Vagina (tissue), 2 donors: Measurements from ENCODE around the gene AOX1. TPM values are rescaled to one million over a fixed set of nuclear protein-coding genes. Genes with fewer than 3 reads are reported as not detected.
"Not testable (repeated sequence)": the region's sequence is repeated elsewhere in the genome, so short reads cannot be mapped to it uniquely, and the experiment has no call there.

Source experiments
- DNase-seq, 2 donors: peaks; one replicate each; pipeline ENCODE4 v3.0.0-alpha.2; 2017; ENCODE audit errors: extremely low spot score in 2 of 2
- H3K27ac ChIP-seq: fragments of 200-600 bp; sonication (generic); one replicate; pipeline ENCODE4 v1.5.1; 2019
- H3K27me3 ChIP-seq: fragments of 200-600 bp; sonication (generic); one replicate; pipeline ENCODE4 v1.5.1; 2019
- H3K36me3 ChIP-seq, 2 donors: fragments of 200-600 bp; sonication (generic); one replicate each; pipeline ENCODE4 v1.5.1; 2017 to 2019
- H3K4me1 ChIP-seq: fragments of 200-600 bp; sonication (generic); one replicate; pipeline ENCODE4 v1.5.1; 2019
- H3K4me3 ChIP-seq, 2 donors: fragments of 200-600 bp; sonication (generic); 1 replicate in 1 of 2; 2 replicates in 1 of 2; pipeline ENCODE4 v1.5.1; 2016 to 2019
- H3K9me3 ChIP-seq: fragments of 200-600 bp; sonication (generic); one replicate; pipeline ENCODE4 v1.5.1; 2019
- POLR2A ChIP-seq, 2 donors: fragments of 450-650 bp; IDR thresholded peaks; one replicate each; pipeline ENCODE4 v1.6.1; 2017; ENCODE audit warnings: antibody characterized with exemption in 2 of 2, mild to moderate bottlenecking in 2 of 2, moderate library complexity in 2 of 2
- POLR2AphosphoS5 ChIP-seq, 2 donors: sonication (generic); formaldehyde crosslinking; IDR thresholded peaks; one replicate each; pipeline ENCODE4 v1.9.0; 2017; ENCODE audit warnings: antibody characterized with exemption in 2 of 2, mild to moderate bottlenecking in 2 of 2, low read depth in 1 of 2; ENCODE audit not compliant: insufficient read depth in 1 of 2
- intact Hi-C: fragments of 100-400 bp; cut with DNase I; formaldehyde crosslinking; loops from one replicate; pipeline ENCODE4 v1.15.1; 2023
- total RNA-seq: library from RNA; depleted of rRNA; stranded (reverse); fragments of >200 nt; gene quantifications from one replicate; pipeline ENCODE4 v1.2.3, GENCODE V29; 2016
- TF ChIP-seq, protein P1 (sequence below), 3 experiments: fragments of 450-650 bp in 2 of 3; fragments of 200-600 bp in 1 of 3; sonication (generic) in 1 of 3; IDR thresholded peaks; one replicate each; pipeline ENCODE4 v1.5.1; 2017 to 2019; ENCODE audit warnings: antibody characterized with exemption in 3 of 3, mild to moderate bottlenecking in 2 of 3, moderate library complexity in 2 of 3

Gene AOX1
- total RNA-seq = 84.5 TPM

- Histone ChIP-seq H3K4me3 (peak within 1 kb of the TSS; percentile 66 to 70), H3K27me3 (no peaks in the 10 kb centered on the region), H3K4me1 (no peaks in the 10 kb centered on the region), H3K27ac (peak within 1 kb of the TSS; percentile 84), H3K36me3 (no peaks in the 10 kb centered on the region), H3K9me3 (no peaks in the 10 kb centered on the region)
- peak in 1 of 2 donors; percentile 92 for DNase-seq
- TF ChIP-seq POLR2AphosphoS5 (IDR thresholded peaks at IDR 0.05; ENCODE audit: insufficient read depth in 1 of 2, low read depth in 1 of 2) (peak in 1 of 2 donors; percentile 85), POLR2A (IDR thresholded peaks at IDR 0.05) (no peak)
- TF ChIP-seq, protein P1, sequence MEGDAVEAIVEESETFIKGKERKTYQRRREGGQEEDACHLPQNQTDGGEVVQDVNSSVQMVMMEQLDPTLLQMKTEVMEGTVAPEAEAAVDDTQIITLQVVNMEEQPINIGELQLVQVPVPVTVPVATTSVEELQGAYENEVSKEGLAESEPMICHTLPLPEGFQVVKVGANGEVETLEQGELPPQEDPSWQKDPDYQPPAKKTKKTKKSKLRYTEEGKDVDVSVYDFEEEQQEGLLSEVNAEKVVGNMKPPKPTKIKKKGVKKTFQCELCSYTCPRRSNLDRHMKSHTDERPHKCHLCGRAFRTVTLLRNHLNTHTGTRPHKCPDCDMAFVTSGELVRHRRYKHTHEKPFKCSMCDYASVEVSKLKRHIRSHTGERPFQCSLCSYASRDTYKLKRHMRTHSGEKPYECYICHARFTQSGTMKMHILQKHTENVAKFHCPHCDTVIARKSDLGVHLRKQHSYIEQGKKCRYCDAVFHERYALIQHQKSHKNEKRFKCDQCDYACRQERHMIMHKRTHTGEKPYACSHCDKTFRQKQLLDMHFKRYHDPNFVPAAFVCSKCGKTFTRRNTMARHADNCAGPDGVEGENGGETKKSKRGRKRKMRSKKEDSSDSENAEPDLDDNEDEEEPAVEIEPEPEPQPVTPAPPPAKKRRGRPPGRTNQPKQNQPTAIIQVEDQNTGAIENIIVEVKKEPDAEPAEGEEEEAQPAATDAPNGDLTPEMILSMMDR (IDR thresholded peaks at IDR 0.05) = no peak
- intact Hi-C loops = no loop called here
These were observed at the start of gene AOX1 for GRCh38 chr2:200585730-200586643. Gene AOX1 (plus strand): TSS chr2:200586014. CDS start chr2:200586109, 95 bp downstream.

- intact Hi-C loops = no loop called here
- Histone ChIP-seq H3K36me3 (no peaks in the 10 kb centered on the region), H3K4me1 (no peaks in the 10 kb centered on the region), H3K9me3 (no peaks in the 10 kb centered on the region), H3K4me3 (no peak overlapping the region), H3K27ac (no peak overlapping the region), H3K27me3 (no peaks in the 10 kb centered on the region)
- DNase-seq = no peak
- no peak for TF ChIP-seq POLR2AphosphoS5 (IDR thresholded peaks at IDR 0.05; ENCODE audit: insufficient read depth in 1 of 2, low read depth in 1 of 2)
- TF ChIP-seq POLR2A (IDR thresholded peaks at IDR 0.05) = no peak
- TF ChIP-seq, protein P1 (IDR thresholded peaks at IDR 0.05) = no peak
These were observed 47.7 kb upstream of the AOX1 start for GRCh38 chr2:200538139-200538538.

GRCh38 chr2:200540793-200541192 is 45.0 kb upstream of the AOX1 start:
- Histone ChIP-seq H3K36me3 (no peaks in the 10 kb centered on the region), H3K4me1 (no peaks in the 10 kb centered on the region), H3K27ac (no peak overlapping the region), H3K9me3 (no peaks in the 10 kb centered on the region), H3K4me3 (no peak overlapping the region), H3K27me3 (no peaks in the 10 kb centered on the region)
- intact Hi-C loops = no loop called here
- TF ChIP-seq POLR2A (IDR thresholded peaks at IDR 0.05) (no peak), POLR2AphosphoS5 (IDR thresholded peaks at IDR 0.05; ENCODE audit: insufficient read depth in 1 of 2, low read depth in 1 of 2) (no peak)
- TF ChIP-seq, protein P1 (IDR thresholded peaks at IDR 0.05) = no peak
- DNase-seq = no peak

DNA sequence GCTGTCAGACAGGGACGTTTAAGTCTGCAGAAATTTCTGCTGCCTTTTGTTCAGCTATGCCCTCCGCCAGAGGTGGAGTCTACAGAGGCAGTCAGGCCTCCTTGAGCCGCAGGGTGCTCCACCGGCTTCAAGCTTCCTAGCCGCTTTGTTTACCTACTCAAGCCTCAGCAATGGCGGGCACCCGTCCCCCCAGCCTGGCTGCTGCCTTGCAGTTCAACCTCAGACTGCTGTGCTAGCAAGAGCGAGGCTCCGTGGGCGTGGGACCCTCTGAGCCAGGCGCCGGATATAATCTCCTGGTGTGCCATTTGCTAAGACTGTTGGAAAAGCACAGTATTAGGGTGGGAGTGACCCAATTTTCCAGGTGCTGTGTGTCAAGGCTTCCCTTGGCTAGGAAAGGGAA is 19.2 kb upstream of the AOX1 start:
- H3K9me3 ChIP-seq, H3K27ac ChIP-seq, DNase-seq, H3K4me1 ChIP-seq, H3K36me3 ChIP-seq, intact Hi-C loops, H3K4me3 ChIP-seq, H3K27me3 ChIP-seq: not testable (repeated sequence)

DNA sequence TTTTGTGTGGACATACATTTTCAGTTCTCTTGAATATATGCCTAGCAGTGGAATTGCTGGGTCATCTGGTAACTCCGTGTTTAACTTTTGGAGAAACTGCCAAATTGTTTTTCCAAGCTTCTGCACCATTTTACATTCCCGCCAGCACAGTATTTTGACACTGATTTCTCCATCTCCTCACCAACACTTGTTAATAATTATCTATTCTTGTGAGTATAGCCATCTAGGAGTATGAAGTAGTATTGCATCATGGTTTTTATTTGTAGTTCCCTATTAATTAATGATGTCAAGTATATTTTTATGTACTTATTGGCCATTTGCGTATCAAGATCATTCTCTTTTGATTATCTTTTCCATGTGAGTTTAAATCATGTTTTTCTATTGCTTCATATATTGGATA is 17.9 kb upstream of the AOX1 start:
- no peaks in the 10 kb centered on the region for H3K27me3 ChIP-seq
- no peak overlapping the region for H3K4me3 ChIP-seq
- intact Hi-C loops = no loop called here
- DNase-seq = no peak
- H3K9me3 ChIP-seq = no peaks in the 10 kb centered on the region
- TF ChIP-seq POLR2A (IDR thresholded peaks at IDR 0.05) (no peak), POLR2AphosphoS5 (IDR thresholded peaks at IDR 0.05; ENCODE audit: insufficient read depth in 1 of 2, low read depth in 1 of 2) (no peak)
- TF ChIP-seq, protein P1 (IDR thresholded peaks at IDR 0.05) = no peak
- no peak overlapping the region for H3K27ac ChIP-seq
- no peaks in the 10 kb centered on the region for H3K4me1 ChIP-seq
- H3K36me3 ChIP-seq = no peaks in the 10 kb centered on the region
